Measurements from ENCODE around the gene NPLOC4.

DNA sequence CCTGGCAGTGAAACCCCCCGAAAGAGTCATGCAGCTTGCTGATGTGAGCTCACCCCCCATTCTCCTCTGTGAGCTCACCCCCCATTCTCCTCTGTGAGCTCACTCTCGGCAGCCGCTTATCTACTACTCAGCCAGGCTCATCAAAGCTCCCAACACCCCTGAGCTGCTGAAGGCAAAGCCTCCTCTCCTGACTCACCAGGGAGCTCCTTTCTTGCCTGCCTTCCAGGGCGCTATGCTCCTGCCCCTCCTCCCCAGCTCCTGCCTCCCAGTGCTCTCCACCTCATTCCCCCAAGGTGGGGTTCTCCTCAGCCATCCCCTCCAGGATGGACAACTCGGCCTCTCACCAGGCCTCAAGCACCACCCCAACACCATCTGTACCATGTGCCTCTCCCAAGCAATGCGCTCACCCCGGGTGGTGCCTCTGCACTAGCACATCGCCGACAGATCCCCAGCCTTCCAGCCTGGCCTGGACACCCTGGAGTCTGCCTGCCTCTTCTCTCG is 57.0 kb downstream of the NPLOC4 start:
- no peak for TF ChIP-seq POLR2A (IDR thresholded peaks at IDR 0.05)
- TF ChIP-seq, protein P1, sequence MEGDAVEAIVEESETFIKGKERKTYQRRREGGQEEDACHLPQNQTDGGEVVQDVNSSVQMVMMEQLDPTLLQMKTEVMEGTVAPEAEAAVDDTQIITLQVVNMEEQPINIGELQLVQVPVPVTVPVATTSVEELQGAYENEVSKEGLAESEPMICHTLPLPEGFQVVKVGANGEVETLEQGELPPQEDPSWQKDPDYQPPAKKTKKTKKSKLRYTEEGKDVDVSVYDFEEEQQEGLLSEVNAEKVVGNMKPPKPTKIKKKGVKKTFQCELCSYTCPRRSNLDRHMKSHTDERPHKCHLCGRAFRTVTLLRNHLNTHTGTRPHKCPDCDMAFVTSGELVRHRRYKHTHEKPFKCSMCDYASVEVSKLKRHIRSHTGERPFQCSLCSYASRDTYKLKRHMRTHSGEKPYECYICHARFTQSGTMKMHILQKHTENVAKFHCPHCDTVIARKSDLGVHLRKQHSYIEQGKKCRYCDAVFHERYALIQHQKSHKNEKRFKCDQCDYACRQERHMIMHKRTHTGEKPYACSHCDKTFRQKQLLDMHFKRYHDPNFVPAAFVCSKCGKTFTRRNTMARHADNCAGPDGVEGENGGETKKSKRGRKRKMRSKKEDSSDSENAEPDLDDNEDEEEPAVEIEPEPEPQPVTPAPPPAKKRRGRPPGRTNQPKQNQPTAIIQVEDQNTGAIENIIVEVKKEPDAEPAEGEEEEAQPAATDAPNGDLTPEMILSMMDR (IDR thresholded peaks at IDR 0.05), result no peak
